Measurements from ENCODE around the gene RNASEH2A. TPM values are rescaled to one million over a fixed set of nuclear protein-coding genes. Genes with fewer than 3 reads are reported as not detected.
A peak's percentile ranks its signal among the peaks of the same experiment; 100 is the strongest.

RNASEH2A gene
- total and polyA plus RNA-seq, 2 of the 13 experiments (the other 11 are each of a cell fraction or from before 2014, with no cell fraction given) = 25.1 to 35.8 TPM

- H3K4me1 ChIP-seq (ENCODE audit: insufficient read depth, low read length) = peaks cover 49% of the 10 kb centered on the region
- H3K79me2 ChIP-seq (ENCODE audit: insufficient read depth, low read length) = peaks cover 8% of the 10 kb centered on the region
- peak overlapping the region; percentile 77 to 87 (median 78) for H3K4me3 ChIP-seq (replicated peaks in 1 of 3; ENCODE audit: insufficient read depth in 1 of 3, low read depth in 2 of 3, low read length in 3 of 3)
- intact Hi-C loops (cut with micrococcal nuclease; ENCODE audit: unreplicated experiment) (no loop called here), in situ Hi-C loops (cut with HindIII; ENCODE audit: extremely low pct_ligation_motif_present, low pct_unique_long_range_greater_than_20kb) (no loop called here)
- WGBS (ENCODE audit: low lambda C conversion rate) = 3% methylated on average over 20 of the region's 22 CpGs
- H3K9me3 ChIP-seq (ENCODE audit: low read length) = no peaks in the 10 kb centered on the region
- ChIA-PET POLR2A (interaction anchor here (0.9 to 3.9 kb wide), 15 partner anchors 8 to 124 kb away, joined by 3 to 124 read pairs (median 14); partner anchors contain the start of genes DHPS, GCDH, GET3 and HOOK2), CTCF (ENCODE audit: low intra/inter-chr PET ratio, low total read pairs) (interaction anchor here (1.0 to 2.6 kb wide), 3 partner anchors 15 to 35 kb away, joined by 3 to 6 read pairs (median 3); partner anchors contain the start of gene HOOK2)
- H4K20me1 ChIP-seq (ENCODE audit: insufficient read depth, low read length) = no peaks in the 10 kb centered on the region
- H3K4me2 ChIP-seq (ENCODE audit: low read depth, low read length) = peak overlapping the region; percentile 99
- no peaks in the 10 kb centered on the region for H3K27me3 ChIP-seq (ENCODE audit: control insufficient read depth in 1 of 2, insufficient read depth in 2 of 2, low read length in 2 of 2)
- peak overlapping the region; percentile 89 for H3K9ac ChIP-seq (ENCODE audit: insufficient read depth, low read depth, low read length)
- FAIRE-seq (no peak), ATAC-seq (no peak; the same call in 2 of the 3 replicates), DNase-seq (ENCODE audit: low spot score) (no peak)
- no peak overlapping the region for H2AFZ ChIP-seq (ENCODE audit: low read length)
- H3K36me3 ChIP-seq (replicated peaks in 1 of 2; ENCODE audit: control insufficient read depth in 1 of 2, insufficient read depth in 2 of 2, low read length in 2 of 2) = 0 out of 5 replicates have a peak, but pooled peaks cover 0 to 1% of the 10 kb centered on the region in 2 experiments
- H3K27ac ChIP-seq (ENCODE audit: extremely low read length, insufficient read depth, low read length) = peak overlapping the region; percentile 81
- BruUV-seq (replicated peaks) = TSS peak; percentile 53
- TF ChIP-seq HMGXB4 (CRISPR knock-in tag; IDR thresholded peaks at IDR 0.05; ENCODE audit: borderline replicate concordance in 1 of 2, low read depth in 1 of 2) = peak in 1 of 2 experiments; percentile 38; a peak in 1 of 4 replicates
- no peak for TF ChIP-seq CREM (IDR thresholded peaks at IDR 0.05)
- TF ChIP-seq CREM (CRISPR knock-in tag; IDR thresholded peaks at IDR 0.05) = no peak
- TF ChIP-seq CAMTA2 (CRISPR knock-in tag; IDR thresholded peaks at IDR 0.05; ENCODE audit: borderline replicate concordance) = no peak
- TF ChIP-seq MAZ (IDR thresholded peaks at IDR 0.05; ENCODE audit: borderline replicate concordance, low read depth, low read length) = no peak
- no peak for TF ChIP-seq MAZ (CRISPR knock-in tag; IDR thresholded peaks at IDR 0.05; ENCODE audit: low read depth)
- TF ChIP-seq ARHGAP35 (CRISPR knock-in tag; IDR thresholded peaks at IDR 0.05; ENCODE audit: borderline replicate concordance) = no peak
- 0 out of 2 replicates have a peak, but pooled peaks have one; percentile 1 for TF ChIP-seq ZNF558 (CRISPR knock-in tag; IDR thresholded peaks at IDR 0.05; ENCODE audit: borderline replicate concordance)
- TF ChIP-seq TBX2 (CRISPR knock-in tag; IDR thresholded peaks at IDR 0.05; ENCODE audit: borderline replicate concordance) = 0 out of 2 replicates have a peak, but pooled peaks have one; percentile 0
- no peak for TF ChIP-seq PLSCR1 (CRISPR knock-in tag; IDR thresholded peaks at IDR 0.05; ENCODE audit: borderline replicate concordance)
- 0 out of 2 replicates have a peak, but pooled peaks have one; percentile 7 for TF ChIP-seq ZNF83 (CRISPR knock-in tag; IDR thresholded peaks at IDR 0.05; ENCODE audit: borderline replicate concordance)
- TF ChIP-seq MIXL1 (CRISPR knock-in tag; IDR thresholded peaks at IDR 0.05) = 0 out of 2 replicates have a peak, but pooled peaks have one; percentile 8
- TF ChIP-seq MIER3 (CRISPR knock-in tag; IDR thresholded peaks at IDR 0.05; ENCODE audit: borderline replicate concordance) = 0 out of 2 replicates have a peak, but pooled peaks have one; percentile 0
- TF ChIP-seq AHDC1 (CRISPR knock-in tag; IDR thresholded peaks at IDR 0.05; ENCODE audit: borderline replicate concordance) = 0 out of 2 replicates have a peak, but pooled peaks have one; percentile 2
- TF ChIP-seq ZMYM3 (CRISPR knock-in tag; IDR thresholded peaks at IDR 0.05) = 0 out of 2 replicates have a peak, but pooled peaks have one; percentile 5
- peak; percentile 10; the same call in 1 of the 2 replicates for TF ChIP-seq ZNF772 (CRISPR knock-in tag; IDR thresholded peaks at IDR 0.05)
These were observed 13.5 kb upstream of the RNASEH2A start for GRCh38 chr19:12792853-12793289.
